ELR (cell line): ENCODE results near the gene ALG12.

ENCODE experiments used
- DNase-seq: peaks from one replicate; pipeline ENCODE4 v3.0.0-alpha.2; 2015; ENCODE audit warnings: low read depth

Gene ALG12

GRCh38 chr22:49945042-49945794, 27.0 kb upstream of the ALG12 start:
- peak; percentile 38 for DNase-seq

DNA sequence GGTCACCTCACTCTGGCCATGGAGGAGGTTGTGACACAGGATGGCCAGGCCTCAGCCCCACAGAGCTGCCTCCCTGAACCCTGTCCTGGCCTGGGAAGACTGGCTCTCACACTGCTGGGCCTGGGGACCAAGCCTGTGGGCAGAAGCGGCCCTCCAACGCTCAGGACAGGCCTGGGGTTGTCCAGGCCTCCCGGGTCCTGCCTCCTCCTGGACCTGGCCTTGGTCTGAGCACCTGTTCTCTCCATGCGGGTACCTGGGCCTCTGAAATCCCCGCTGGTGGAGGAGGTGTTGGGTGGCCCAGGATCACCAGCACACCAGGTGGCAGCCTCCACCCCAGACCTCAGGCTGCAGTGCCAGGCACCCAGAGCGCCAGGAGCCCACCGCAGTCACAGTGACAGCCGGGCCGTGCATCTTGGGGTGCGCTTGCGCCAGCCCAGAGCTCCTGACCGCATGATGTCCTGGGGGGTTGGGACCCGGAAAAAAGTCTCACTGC, 26.2 kb upstream of the ALG12 start:
- DNase-seq: no peak

- no peak for DNase-seq
Measured at GRCh38 chr22:49943771-49944398, 25.6 kb upstream of the ALG12 start.

- no peak for DNase-seq
Measured at GRCh38 chr22:49943405-49943765, 25.1 kb upstream of the ALG12 start.

DNA sequence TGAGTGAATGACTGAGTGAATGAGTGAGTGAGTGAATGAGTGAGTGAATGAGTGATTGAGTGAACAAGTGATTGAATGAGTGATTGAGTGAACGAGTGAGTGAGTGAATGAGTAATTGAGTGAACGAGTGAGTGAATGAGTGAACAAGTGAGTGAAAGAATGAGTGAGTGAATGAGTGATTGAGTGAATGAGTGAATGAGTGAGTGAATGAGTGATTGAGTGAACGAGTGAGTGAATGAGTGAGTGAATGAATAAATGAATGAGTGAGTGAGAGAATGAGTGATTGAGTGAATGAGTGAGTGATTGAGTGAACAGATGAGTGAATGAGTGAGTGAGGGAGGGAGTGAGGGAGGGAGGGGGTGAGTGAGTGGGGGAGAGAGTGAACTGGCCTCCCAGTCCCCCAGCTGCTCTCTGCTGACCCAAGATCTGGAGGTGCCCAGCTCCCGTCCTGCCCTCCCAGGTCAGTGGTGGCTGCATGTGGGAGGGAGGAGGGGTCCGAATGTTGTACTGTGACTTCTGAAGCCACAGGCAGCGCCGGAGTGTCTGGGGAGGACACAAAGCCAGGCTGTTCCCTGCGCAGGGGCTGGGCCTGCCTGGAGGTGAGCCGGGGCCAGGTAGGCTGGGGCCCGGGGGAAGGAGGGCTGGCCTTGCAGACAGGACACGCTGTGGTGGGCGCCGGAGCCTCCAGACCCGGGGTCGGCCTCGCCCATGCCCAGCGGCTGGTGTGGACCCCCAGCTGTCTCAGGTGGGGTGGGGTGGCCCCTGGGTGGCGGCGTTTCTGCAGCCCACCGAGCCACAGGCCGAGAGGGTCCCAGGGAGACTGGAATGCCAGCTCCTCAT, 24.5 kb upstream of the ALG12 start:
- DNase-seq: no peak

- DNase-seq: no peak
Measured at GRCh38 chr22:49941507-49942316, 23.5 kb upstream of the ALG12 start.

GRCh38 chr22:49938565-49939136, 20.4 kb upstream of the ALG12 start:
- DNase-seq: no peak

DNA sequence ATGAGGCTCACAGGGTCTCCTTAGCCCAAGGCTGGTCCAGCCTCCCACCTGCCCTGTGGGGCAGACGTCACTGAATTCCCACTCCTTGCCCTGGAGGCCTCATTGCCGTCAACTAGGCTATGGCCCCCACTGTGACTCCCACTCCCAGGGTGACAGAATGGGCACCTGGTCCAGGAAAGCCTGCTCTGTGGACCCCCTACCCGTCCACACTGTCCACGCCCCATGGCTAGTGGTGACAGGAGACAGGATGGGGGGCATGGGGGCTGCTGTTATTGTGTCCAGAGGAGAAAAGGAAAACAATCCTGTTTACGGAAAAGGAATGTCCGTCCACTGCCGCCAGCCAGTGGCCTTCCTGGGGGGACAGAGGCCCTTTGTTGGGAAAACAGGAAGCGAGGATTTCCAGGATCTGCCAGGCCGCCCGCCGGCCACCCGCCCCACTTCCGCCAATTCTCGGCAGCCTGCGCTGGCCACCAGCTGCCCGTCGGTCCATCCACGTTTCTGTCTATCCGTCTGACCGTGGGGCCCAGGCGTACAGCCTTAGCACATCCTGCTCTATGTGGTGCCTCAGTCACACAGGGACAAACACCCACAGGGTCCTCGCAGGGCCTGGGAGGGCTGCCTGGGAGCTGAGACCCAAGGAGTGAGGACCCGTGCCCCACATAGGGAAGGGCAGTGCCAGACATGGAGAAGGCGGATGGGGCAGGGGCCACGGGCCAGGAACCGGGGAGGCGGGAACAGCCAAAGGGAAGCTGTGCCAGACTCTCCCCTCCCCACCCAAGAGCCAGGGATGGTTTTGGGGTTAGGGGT, 19.7 kb upstream of the ALG12 start:
- no peak for DNase-seq

DNA sequence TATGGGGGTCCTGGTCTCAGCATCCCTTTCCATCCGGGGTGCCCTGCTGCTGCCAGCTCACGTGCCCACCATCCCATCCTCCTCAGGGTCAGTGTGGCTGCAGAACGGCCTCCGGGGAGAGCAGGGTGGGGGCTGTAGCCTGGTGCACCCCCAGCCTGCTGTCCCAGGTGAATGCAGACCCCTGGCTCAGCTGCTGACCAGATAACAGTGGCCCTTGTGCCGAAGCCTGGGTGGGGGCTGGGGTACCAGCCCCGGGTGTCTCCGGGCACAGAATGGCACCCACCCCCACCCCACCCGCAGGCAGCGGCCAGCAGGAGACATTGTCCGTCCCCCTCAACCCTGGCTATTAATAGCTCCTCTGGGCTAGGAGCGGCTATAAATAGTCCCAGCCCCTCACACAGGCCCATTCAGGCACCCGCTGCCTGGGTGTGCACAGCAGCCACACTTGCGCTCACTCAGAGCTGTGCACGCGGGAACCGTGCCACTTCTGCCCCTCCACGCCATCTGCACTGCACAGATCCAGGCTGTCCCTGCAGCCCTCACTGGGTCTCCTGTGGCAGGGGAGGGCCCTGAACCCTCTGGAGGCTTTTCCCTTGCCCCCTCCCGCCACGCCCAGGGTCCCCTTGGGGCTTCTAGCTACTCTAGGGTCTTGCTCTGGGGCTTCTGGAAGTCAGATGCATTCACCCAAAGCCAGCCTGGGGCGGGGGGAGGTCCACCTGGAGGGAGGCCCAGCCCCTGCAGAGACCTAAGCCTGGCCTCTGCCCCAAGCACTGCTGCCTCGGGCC, 18.9 kb upstream of the ALG12 start:
- DNase-seq: no peak

- peak; percentile 88 for DNase-seq
Measured at GRCh38 chr22:49936018-49936972, 18.1 kb upstream of the ALG12 start.

DNA sequence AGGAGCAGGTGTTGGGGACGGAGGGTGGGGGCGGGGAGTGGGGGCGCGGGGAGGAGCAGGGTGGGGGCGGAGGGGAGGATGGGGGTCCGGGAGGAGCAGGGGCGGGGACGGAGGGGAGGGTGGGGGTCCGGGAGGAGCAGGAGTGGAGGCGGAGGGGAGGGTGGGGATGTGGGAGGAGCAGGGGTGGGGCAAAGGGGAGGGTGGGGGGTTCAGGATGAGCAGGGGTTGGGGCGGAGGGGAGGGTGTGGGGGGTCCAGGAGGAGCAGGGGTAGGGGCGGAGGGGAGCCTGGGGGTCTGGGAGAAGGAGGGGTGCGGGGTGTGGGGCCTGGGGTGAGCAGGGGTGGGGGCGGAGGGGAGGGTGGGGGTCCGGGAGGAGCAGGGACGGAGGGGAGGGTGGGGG, 17.3 kb upstream of the ALG12 start:
- no peak for DNase-seq

GRCh38 chr22:49934891-49935557, 16.8 kb upstream of the ALG12 start:
- peak; percentile 69 for DNase-seq

DNA sequence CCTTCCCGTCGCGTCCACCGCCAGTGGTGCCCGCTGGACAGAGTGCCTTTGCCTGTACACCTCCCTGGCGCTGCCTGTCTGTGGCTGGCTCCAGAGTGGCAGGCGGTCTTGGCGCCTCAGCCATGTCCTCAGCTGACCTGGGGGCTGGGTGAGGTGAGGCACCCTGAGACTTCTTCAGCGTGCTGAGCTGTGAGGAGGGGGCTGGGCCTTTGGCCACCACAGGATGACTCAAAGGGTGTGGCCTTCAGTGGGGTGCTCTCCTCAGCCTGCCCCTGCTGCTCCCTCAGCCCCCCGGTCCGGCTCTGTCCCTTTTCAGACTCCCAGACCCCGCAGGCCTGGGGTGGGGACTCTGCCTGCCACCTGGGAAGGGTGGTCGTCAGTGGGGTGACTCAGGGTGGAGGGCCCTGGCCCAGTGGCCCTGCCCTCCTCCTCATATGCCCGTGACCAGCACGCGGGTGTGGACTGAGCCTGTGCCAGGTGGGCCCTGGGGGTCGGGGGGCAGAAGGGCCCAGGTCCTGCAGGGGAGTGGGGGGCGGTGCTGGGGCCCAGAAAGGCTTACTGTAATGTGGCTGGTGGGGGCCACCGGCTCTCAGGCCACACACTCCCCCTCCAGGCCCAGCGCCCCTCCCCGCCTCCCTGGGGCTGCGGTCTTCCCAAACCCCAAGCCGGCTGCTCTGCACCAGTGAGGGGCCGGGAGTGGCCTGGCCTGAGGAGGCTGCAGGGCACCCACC, 16.1 kb upstream of the ALG12 start:
- DNase-seq: peak; percentile 61

GRCh38 chr22:49933236-49934159, 15.3 kb upstream of the ALG12 start:
- no peak for DNase-seq

DNA sequence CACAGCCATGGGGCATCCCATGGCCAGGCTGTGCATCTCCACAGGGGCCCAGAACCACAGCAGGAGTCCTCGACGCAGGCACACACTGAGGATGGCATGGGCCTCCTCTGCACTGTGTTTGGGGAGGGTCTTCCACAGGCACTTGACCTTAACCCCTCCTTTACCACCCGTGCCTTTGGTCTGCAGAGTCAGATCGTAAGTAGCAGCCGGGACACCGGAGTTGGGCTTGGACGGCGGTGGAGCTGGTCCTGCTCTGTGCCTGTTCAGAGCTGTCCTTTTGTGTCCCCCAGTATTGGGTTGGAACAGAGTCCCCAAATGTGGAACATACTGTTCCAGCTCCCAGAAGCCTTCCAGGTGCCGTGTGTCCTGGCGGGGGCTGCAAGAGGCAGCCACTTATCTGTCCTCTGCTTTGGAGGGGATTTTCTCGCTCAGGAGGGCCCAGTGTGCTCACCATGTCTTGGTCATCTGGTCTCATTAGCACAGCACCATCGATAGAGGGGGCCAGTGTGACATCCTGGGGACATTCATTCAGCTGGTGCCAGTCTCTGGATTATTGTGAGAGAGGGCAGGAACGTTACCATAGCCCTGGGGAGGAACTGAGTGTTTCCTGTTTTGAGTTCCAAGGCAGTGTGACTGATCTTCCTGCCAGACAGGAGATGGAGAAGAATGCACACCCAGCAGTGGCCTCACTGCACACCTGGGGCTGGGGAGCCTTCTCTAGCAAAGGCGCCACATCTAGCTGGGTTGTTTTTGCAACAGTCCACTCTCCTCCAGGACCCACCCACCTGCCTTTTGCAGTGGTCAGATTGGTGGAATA, 12.6 kb upstream of the ALG12 start:
- DNase-seq: peak; percentile 73
